Esophagus muscularis mucosa (tissue), 4 donors: ENCODE measurements around the gene KMT2B. TPM values are rescaled to one million over a fixed set of nuclear protein-coding genes. Genes with fewer than 3 reads are reported as not detected.
"Not testable (repeated sequence)": the region's sequence is repeated elsewhere in the genome, so short reads cannot be mapped to it uniquely, and the experiment has no call there.

Source experiments
- DNase-seq: peaks from one replicate; pipeline ENCODE4 v3.0.0-alpha.2; 2017; ENCODE audit errors: extremely low spot score
- H3K27ac ChIP-seq, 4 donors: fragments of 200-600 bp; sonication (generic); replicated peaks in 1 of 4; 1 replicate in 3 of 4; 2 replicates in 1 of 4; pipeline ENCODE4 v1.5.1; 2016 to 2019; ENCODE audit warnings: mild to moderate bottlenecking in 1 of 4
- H3K27me3 ChIP-seq, 4 donors: fragments of 200-600 bp; sonication (generic); one replicate each; pipeline versions ENCODE4 v1.5.1 to v1.6.0; 2016 to 2019
- H3K36me3 ChIP-seq, 4 donors: fragments of 200-600 bp; sonication (generic); one replicate each; pipeline ENCODE4 v1.5.1; 2016 to 2019
- H3K4me1 ChIP-seq, 4 donors: fragments of 200-600 bp; sonication (generic); one replicate each; pipeline ENCODE4 v1.5.1; 2016 to 2019
- H3K4me3 ChIP-seq, 4 donors: fragments of 200-600 bp; sonication (generic); 1 replicate in 2 of 4; 2 replicates in 2 of 4; pipeline ENCODE4 v1.5.1; 2016 to 2019; ENCODE audit warnings: mild to moderate bottlenecking in 4 of 4, moderate library complexity in 1 of 4
- H3K9me3 ChIP-seq, 4 donors: fragments of 200-600 bp; sonication (generic); 1 replicate in 3 of 4; 2 replicates in 1 of 4; pipeline ENCODE4 v1.5.1; 2016 to 2019
- EP300 ChIP-seq: sonication (generic); formaldehyde crosslinking; IDR thresholded peaks from one replicate; pipeline ENCODE4 v1.6.1; 2017; ENCODE audit warnings: antibody characterized with exemption
- POLR2A ChIP-seq: fragments of 450-650 bp; IDR thresholded peaks from one replicate; pipeline ENCODE4 v1.6.1; 2017; ENCODE audit warnings: antibody characterized with exemption, moderate library complexity, mild to moderate bottlenecking, low read depth
- POLR2AphosphoS5 ChIP-seq, 2 donors: sonication (generic); formaldehyde crosslinking; IDR thresholded peaks; one replicate each; pipeline ENCODE4 v1.6.1; 2017; ENCODE audit warnings: antibody characterized with exemption in 2 of 2
- WGBS: methylation state at CpG from one replicate; pipeline ENCODE4 v1.1.5; 2018; 5-methylcytosine and 5-hydroxymethylcytosine counted together
- intact Hi-C: fragments of 100-400 bp; cut with DNase I; formaldehyde crosslinking; loops from one replicate; pipeline ENCODE4 v1.15.1; 2023
- total RNA-seq, 4 donors: library from RNA; depleted of rRNA; stranded (reverse); fragments of >200 nt; gene quantifications; one replicate each; pipeline versions ENCODE4 v1.1.0 to v1.2.1, GENCODE V29; 2016
- TF ChIP-seq, protein P1 (sequence below), 3 experiments: fragments of 200-600 bp in 2 of 3; fragments of 450-650 bp in 1 of 3; sonication (generic) in 2 of 3; IDR thresholded peaks; one replicate each; pipeline ENCODE4 v1.5.1; 2017 to 2019; ENCODE audit warnings: antibody characterized with exemption in 3 of 3, mild to moderate bottlenecking in 2 of 3, moderate library complexity in 1 of 3

Gene KMT2B
- total RNA-seq, 4 donors from 2014 or later, result 22.0 to 30.6 (median 24.2) TPM

DNA sequence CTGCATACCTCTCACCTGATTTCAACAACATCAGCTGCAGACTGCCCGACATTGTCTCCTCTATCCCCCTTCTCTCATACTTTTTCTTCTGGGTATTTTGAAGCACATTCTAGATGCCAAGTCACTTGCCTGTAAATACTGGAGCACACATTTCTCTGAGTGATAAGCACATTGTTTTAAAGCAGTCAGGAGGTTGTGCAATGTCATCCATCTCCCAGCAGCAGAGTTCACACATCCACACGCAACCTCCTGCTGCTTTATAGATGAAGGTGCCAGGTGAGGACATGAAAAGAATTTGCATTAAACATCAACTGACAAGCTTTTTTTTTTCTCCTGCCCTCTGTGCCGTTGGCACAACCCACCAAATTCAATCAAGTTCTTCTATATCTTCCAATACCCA is 46.0 kb upstream of the KMT2B start:
- no peak overlapping the region for H3K27ac ChIP-seq
- WGBS, result 43% methylated on average over 3 of the region's 3 CpGs
- intact Hi-C loops, result no loop called here
- no peaks in the 10 kb centered on the region for H3K9me3 ChIP-seq
- DNase-seq, result no peak
- H3K27me3 ChIP-seq, result peaks cover 0 to 51% (median 8%) of the 10 kb centered on the region in 4 donors
- H3K4me1 ChIP-seq, result peaks cover 3 to 10% (median 8%) of the 10 kb centered on the region in 4 donors
- no peaks in the 10 kb centered on the region for H3K36me3 ChIP-seq
- TF ChIP-seq POLR2A (no peak), POLR2AphosphoS5 (IDR thresholded peaks at IDR 0.05) (no peak), EP300 (no peak)
- TF ChIP-seq, protein P1, sequence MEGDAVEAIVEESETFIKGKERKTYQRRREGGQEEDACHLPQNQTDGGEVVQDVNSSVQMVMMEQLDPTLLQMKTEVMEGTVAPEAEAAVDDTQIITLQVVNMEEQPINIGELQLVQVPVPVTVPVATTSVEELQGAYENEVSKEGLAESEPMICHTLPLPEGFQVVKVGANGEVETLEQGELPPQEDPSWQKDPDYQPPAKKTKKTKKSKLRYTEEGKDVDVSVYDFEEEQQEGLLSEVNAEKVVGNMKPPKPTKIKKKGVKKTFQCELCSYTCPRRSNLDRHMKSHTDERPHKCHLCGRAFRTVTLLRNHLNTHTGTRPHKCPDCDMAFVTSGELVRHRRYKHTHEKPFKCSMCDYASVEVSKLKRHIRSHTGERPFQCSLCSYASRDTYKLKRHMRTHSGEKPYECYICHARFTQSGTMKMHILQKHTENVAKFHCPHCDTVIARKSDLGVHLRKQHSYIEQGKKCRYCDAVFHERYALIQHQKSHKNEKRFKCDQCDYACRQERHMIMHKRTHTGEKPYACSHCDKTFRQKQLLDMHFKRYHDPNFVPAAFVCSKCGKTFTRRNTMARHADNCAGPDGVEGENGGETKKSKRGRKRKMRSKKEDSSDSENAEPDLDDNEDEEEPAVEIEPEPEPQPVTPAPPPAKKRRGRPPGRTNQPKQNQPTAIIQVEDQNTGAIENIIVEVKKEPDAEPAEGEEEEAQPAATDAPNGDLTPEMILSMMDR (IDR thresholded peaks at IDR 0.05), result no peak
- no peak overlapping the region for H3K4me3 ChIP-seq

DNA sequence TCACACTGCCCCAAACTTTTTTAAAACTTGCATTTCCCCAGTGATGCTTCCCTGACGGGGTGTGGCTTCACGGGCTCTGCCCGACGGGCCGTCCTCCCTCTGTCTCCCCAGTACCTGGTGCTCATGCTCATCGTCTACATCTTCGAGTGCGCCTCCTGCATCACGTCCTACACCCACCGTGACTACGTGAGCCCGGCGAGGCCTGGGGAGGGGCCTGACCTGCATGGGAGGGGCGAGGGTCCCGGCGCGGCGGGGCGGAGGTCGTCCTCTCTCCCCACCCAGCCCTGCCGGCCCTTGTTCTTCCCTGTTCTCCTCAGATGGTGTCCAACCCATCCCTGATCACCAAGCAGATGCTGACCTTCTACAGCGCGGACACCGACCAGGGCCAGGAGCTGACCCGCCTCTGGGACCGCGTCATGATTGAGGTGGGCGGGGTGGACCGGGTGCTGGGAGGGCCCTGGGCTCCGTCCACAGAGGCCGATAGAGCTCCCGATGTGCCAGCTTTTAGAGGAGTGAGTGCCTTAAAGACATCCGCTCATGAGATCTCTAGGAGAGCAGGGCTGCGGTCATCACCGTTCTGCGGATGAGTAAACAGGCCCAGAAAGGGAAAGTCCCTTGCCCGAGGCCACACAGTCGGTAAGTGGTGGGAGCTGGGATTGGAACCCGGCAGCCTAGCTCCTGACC is 44.5 kb upstream of the KMT2B start:
- Histone ChIP-seq H3K4me3 (peak overlapping the region; percentile 30 to 59 (median 42)), H3K4me1 (peaks cover 3 to 10% (median 8%) of the 10 kb centered on the region in 4 donors), H3K36me3 (no peaks in the 10 kb centered on the region), H3K9me3 (no peaks in the 10 kb centered on the region), H3K27me3 (peaks cover 0 to 64% (median 8%) of the 10 kb centered on the region in 4 donors), H3K27ac (no peak overlapping the region)
- intact Hi-C loops, result no loop called here
- TF ChIP-seq POLR2A (no peak), EP300 (no peak), POLR2AphosphoS5 (IDR thresholded peaks at IDR 0.05) (no peak)
- TF ChIP-seq, protein P1 (IDR thresholded peaks at IDR 0.05), result no peak
- 7% methylated on average over 34 of the region's 39 CpGs for WGBS
- no peak for DNase-seq

DNA sequence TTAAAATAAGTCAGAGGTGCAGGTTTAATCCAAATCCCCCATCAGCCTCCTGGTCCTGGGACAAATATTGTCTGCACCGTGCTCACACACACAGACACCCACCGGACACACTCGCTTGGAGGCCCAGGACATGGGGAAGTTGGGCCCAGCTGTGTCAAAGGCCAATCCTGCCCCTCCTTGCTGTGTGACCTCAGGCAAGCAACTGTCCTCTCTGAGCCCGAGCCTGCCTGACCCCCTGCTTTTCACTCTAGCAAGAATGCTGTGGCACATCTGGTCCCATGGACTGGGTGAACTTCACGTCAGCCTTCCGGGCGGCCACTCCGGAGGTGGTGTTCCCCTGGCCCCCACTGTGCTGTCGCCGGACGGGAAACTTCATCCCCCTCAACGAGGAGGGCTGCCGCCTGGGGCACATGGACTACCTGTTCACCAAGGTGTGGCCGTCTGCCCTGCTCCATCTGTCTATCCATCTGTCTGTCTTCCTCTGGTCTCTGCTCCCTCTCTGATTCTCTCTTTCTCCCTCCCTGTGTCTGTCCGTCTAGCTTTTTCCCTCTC is 42.1 kb upstream of the KMT2B start:
- TF ChIP-seq POLR2AphosphoS5 (IDR thresholded peaks at IDR 0.05), result no peak
- no peak for TF ChIP-seq EP300
- Histone ChIP-seq H3K9me3 (no peaks in the 10 kb centered on the region), H3K4me3 (no peak overlapping the region), H3K27ac (no peak overlapping the region), H3K4me1 (peaks cover 3 to 10% (median 8%) of the 10 kb centered on the region in 4 donors), H3K36me3 (no peaks in the 10 kb centered on the region), H3K27me3 (peaks cover 0 to 64% (median 8%) of the 10 kb centered on the region in 4 donors)
- WGBS, result 65% methylated on average over 7 of the region's 15 CpGs
- DNase-seq, result no peak
- intact Hi-C loops, result no loop called here

DNA sequence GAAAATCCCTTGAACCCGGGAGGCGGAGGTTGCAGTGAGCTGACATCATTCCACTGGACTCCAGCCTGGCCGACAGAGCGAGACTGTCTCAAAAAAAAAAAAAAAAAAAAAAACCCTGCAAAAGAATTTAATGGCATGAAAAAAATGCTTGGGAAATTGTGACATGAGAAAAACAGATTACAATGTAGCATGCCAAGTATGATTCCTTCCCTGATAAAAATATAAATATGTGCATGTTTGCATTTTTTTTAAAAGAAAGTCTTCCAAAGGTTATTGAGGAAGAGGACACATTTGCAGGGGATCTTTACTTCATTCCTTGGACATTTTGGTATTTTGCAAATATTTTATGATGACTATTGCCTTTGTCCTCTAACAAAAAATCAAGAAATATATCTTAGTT is 28.0 kb upstream of the KMT2B start:
- Histone ChIP-seq H3K27ac (no peak overlapping the region), H3K4me1 (no peaks in the 10 kb centered on the region), H3K4me3 (no peak overlapping the region), H3K27me3 (peaks cover 0 to 10% (median 0%) of the 10 kb centered on the region in 4 donors), H3K36me3 (no peaks in the 10 kb centered on the region), H3K9me3 (no peaks in the 10 kb centered on the region)
- WGBS, result 53% methylated on average over 4 of the region's 4 CpGs
- TF ChIP-seq POLR2AphosphoS5 (IDR thresholded peaks at IDR 0.05) (no peak), POLR2A (no peak), EP300 (no peak)
- TF ChIP-seq, protein P1 (IDR thresholded peaks at IDR 0.05), result no peak
- intact Hi-C loops, result loop anchor here (5.0 kb wide), 2 partner anchors 132 to 242 kb away; no protein-coding TSS in a partner anchor
- no peak for DNase-seq

DNA sequence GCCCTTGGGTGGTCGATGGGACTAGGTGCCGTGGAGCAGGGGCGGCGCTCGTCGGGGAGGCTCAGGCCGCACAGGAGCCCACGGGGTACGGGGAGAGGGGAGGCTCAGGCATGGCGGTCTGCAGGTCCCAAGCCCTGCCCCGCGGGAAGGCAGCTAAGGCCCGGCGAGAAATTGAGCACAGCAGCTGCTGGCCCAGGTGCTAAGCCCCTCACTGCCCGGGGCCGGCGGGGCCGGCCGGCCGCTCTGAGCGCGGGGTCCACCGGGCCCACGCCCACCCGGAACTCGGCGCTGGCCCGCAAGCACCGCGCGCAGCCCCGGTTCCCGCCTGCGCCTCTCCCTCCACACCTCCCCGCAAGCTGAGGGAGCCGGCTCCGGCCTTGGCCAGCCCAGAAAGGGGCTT is 26.7 kb upstream of the KMT2B start:
- H3K9me3 ChIP-seq, H3K27ac ChIP-seq, DNase-seq, H3K4me3 ChIP-seq, H3K4me1 ChIP-seq, H3K36me3 ChIP-seq: not testable (repeated sequence)
- peaks cover 0 to 10% (median 0%) of the 10 kb centered on the region in 4 donors for H3K27me3 ChIP-seq
- 92% methylated on average over 19 of the region's 37 CpGs for WGBS
- intact Hi-C loops, result loop anchor here (5.0 kb wide), 2 partner anchors 131 to 241 kb away; no protein-coding TSS in a partner anchor
